Right renal pelvis (tissue), 4 donors: ENCODE data around the gene GMEB2. TPM values are rescaled to one million over a fixed set of nuclear protein-coding genes. Genes with fewer than 3 reads are reported as not detected.

Source experiments
- DNase-seq, 4 donors: peaks; one replicate each; pipeline ENCODE4 v3.0.0-alpha.2; 2013; ENCODE audit warnings: low read depth in 4 of 4, low spot score in 3 of 4, missing footprints in 1 of 4
- polyA plus RNA-seq, 4 donors: library from polyadenylated mRNA; unstranded; fragments of 120-200 nt; gene quantifications; one replicate each; pipeline ENCODE4 v1.2.1, GENCODE V29; 2013; ENCODE audit not compliant: insufficient read length in 4 of 4

GMEB2 gene
- polyA plus RNA-seq, 4 donors, result 9.4 to 12.7 (median 10.7) TPM

DNA sequence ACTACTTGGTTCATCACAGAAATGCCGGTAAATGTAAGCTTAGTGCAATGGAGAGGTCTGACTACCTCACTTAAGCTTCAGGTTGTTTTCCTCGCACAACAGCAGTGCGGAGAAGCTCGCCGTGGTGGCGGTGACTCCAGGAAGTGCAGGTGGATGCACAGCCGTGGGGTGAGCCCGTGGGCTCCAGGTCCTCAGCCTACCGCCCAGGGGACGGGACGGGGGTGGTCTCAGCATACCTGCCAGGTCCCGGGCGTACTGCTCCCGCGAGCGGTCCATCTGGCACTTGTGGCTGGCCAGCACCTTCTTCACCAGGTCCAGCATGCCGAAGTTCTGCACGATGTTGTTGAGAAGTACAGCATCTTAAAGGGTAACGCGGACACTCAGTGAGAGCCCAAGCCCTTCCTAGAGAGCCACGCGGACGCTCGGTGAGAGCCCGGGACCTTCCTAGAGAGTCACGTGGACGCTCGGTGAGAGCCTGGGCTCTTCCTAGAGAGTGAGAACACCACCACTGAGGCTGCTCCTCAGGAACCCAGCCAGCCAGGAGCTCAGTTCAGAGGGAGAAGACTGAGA lies 35.0 kb downstream of the GMEB2 start:
- no peak for DNase-seq

- no peak for DNase-seq
These were observed 35.8 kb downstream of the GMEB2 start for GRCh38 chr20:63591147-63591533.

- no peak for DNase-seq
These were observed 36.4 kb downstream of the GMEB2 start for GRCh38 chr20:63590218-63591146.

GRCh38 chr20:63589261-63590217 lies 37.4 kb downstream of the GMEB2 start:
- DNase-seq, result no peak

DNA sequence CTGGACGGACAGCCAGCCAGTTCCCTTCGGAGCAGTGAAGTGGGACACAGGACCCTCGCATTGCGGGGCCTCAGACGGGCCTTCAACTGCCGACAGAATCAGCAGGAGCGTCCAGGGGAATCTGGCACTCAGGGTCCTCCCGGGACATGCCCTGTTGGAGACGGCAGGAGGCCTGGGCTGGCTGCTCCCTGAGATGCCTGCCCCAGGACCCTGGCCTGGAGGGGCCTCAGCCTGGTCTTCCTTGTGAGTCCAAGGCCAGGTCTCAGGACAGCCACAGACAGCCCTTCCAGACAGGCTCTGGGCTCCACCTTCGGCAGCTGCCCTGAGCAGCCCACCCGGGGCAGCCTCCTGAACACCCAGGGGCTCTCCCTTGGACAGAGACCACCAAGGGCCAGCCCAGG lies 38.3 kb downstream of the GMEB2 start:
- DNase-seq, result no peak

GRCh38 chr20:63587776-63588591 lies 38.9 kb downstream of the GMEB2 start:
- DNase-seq, result no peak

- no peak for DNase-seq
These were observed 39.6 kb downstream of the GMEB2 start for GRCh38 chr20:63587256-63587655.

DNA sequence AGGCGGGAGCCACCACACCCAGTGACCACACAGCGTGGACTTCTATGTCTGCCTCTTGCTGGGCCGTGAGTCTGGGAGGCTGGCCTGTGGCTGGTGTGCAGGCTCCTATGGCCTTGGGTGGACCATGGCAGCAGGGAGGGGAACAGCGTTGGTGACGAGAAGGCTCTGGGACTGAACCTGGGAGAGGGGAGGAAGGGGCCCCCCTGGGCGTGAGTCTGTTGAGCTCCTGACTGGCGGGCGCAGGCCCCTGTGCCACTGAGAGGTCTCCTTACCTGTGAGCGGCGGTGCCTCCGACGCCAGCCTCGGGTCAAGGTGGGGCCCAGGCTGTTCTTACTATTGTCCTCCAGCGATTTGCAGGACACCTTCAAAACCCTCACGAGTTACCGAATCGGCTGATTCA lies 40.1 kb downstream of the GMEB2 start:
- DNase-seq, result no peak

DNA sequence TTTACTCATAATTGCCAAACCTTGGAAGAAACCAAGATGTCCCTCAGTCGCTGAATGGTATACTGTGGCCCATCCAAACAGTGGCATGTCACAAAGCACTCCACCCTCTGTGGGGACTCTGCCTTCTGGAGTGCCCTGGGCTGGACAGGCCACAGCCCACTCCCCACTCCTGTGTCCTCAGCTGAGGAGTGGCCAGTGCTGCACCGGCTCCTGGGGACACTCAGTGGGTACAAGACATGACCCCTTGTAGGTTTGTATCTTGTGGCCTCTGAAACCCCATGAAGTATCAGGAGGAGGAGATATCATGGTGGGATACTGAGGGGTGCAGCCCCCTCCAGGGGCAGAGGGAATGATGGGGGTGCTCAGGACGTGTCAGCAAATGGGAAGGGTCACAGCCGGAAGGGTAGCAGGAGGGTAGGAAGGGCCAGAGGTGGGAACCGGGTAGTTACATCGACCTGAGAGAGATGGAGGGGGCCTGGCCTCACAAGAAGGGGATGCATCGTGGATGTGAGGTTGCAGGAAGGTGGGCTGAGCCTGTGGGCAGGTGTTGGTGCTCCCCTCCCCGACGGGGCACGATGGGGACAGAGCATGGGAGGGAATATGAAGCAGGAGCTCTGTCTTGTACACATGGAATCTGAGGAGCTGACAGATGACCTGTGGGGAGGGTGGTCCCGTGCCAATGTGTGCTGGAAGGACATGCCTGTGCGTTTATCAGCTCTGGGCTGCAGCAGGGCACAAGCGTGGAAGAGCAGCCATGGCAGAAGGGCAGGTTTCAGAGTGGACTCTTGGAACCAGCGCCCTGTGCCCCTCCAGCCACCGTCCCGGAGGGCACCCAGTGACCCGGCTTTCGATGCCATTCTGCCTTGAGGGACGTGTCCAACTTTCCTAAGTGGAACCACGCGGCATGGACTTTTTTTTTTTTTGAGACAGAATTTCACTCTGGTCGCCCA lies 41.0 kb downstream of the GMEB2 start:
- DNase-seq, result no peak

DNA sequence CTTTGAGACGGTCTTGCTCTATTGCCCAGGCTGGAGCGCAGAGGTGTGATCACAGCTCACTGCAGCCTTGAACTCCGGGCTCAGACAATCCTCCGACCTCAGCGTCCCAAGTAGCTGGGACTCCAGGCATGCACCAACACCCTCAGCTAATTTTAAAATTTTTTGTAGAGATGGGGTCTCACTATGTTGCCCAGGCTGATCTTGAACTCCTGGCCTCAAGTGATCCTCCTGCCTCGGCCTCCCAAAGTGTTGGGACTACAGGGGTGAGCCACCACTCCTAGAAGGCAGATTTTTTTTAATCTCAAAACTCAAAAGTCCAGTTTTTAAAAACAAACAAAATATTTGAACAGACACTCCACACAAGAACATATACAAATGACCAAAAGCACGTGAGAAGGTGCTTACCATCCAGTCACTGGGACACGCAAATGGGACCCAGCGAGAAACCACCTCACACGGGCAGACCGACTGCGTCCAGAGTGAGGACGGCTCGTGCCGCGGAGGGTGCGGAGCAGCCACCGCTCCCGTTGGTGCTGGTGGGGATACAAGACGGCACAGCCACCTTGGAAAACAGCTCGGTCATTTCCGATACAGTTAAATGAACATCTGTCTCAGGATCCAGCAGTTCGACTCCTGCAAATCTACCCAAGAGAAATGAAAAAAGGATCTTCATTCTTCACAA lies 44.4 kb downstream of the GMEB2 start:
- DNase-seq, result no peak

DNA sequence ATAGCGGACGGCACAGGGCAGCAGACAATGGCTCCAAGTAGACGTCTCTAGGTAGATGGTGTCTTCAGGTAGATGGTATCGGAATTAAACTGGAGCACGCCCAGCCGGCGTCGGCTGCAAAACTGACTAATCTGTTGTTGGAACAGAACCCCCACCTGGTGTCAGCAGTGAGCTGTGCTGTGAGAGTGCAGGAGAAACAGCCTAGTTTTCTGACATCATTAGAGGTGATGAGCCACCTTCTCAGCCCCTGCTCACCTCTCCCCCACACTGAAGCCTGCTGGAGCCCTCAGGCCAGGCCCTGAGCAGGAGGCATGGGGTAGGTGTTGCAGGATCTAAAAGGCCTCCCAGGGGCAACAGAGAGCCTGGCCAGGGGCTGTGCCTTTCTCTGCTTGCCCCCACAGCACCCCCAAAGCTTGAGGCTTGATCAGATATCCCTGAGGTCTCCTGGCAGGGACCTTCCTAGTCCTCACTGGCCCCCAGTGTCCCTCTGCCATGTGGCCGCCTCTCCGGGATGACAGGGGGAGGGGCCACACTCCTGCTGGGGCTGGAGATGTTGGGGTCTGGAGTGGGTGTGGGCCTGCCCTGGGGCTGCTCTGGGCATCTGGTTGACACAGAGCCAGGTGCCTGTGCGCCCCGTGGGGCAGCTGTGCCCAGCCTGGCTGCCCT lies 46.0 kb downstream of the GMEB2 start:
- DNase-seq, result no peak

DNA sequence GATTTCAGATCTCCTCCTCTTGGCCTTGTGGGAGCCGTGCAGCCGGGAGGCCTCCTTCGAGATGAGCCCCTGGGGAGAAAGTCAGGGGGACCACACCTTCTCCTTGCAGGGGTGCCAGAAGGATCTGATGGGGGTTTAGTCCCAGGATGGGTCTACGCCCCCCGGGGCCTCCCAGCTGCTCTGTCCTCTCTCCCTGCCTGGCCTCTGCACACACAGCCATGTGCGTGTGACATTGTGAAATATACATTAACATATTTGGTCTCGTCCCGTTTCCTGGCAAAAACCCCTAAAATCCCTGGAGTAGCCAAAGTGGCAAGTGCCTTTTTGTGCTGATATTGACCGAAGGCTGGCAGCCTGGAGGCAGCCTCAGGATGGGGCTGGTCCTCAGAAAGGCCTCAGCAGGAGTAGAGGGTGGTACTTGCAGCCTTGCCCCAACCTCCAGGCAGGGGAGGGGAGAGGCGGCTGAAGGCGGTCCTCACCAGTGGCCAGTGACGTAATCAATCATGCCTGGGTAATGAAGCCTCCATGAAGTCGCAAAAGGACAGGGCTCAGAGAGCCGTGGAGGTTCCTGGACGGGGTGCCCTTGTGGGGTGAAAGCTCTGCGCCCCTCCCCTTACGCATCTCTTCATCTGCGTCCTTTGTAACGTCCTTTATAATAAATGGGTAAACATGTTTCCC lies 47.7 kb downstream of the GMEB2 start:
- DNase-seq, result no peak

GRCh38 chr20:63578224-63579016 lies 48.5 kb downstream of the GMEB2 start:
- DNase-seq, result no peak

- no peak for DNase-seq
These were observed 49.5 kb downstream of the GMEB2 start for GRCh38 chr20:63577317-63577894.

- DNase-seq, result no peak
These were observed 50.6 kb downstream of the GMEB2 start for GRCh38 chr20:63576311-63576710.
